Hepatocyte (in vitro differentiated cells): ENCODE data around the gene NME7.

Source experiments
- EZH2 ChIP-seq: fragments of 200-600 bp; sonication (generic); IDR thresholded peaks from 2 replicates; pipeline ENCODE4 v1.6.1; 2016; ENCODE audit warnings: antibody characterized with exemption, mild to moderate bottlenecking, borderline replicate concordance
- TF ChIP-seq, protein P1 (sequence below): fragments of 200-600 bp; sonication (generic); IDR thresholded peaks from 2 replicates; pipeline ENCODE4 v1.5.1; 2016; ENCODE audit warnings: antibody characterized with exemption, mild to moderate bottlenecking; ENCODE audit not compliant: poor library complexity

DNA sequence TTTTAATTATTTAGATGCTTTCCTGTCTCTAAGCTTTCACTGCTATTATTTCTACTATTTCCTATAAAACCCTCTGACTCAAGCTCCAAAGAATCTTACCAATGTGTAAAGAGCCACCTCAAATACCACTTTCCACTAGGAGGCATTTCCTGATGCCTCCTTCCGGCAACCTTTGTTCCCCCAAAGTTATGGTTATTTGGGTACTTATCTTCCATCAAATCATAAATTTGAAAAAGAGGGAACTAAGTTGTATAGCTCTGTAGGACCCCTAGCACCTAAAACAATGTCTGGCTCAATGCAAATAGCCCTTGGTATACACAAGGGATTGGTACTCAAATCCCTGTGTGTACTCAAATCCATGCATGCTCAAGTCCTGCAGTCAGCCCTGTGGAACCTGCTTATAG lies 79.6 kb downstream of the NME7 start:
- TF ChIP-seq, protein P1, sequence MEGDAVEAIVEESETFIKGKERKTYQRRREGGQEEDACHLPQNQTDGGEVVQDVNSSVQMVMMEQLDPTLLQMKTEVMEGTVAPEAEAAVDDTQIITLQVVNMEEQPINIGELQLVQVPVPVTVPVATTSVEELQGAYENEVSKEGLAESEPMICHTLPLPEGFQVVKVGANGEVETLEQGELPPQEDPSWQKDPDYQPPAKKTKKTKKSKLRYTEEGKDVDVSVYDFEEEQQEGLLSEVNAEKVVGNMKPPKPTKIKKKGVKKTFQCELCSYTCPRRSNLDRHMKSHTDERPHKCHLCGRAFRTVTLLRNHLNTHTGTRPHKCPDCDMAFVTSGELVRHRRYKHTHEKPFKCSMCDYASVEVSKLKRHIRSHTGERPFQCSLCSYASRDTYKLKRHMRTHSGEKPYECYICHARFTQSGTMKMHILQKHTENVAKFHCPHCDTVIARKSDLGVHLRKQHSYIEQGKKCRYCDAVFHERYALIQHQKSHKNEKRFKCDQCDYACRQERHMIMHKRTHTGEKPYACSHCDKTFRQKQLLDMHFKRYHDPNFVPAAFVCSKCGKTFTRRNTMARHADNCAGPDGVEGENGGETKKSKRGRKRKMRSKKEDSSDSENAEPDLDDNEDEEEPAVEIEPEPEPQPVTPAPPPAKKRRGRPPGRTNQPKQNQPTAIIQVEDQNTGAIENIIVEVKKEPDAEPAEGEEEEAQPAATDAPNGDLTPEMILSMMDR, result no peak
- TF ChIP-seq EZH2, result no peak
